ENCODE measurements around the gene PYM1. TPM values are rescaled to one million over a fixed set of nuclear protein-coding genes. Genes with fewer than 3 reads are reported as not detected.

Gene PYM1
- total RNA-seq, 3 donors from 2014 or later (not counting 1 experiment from before 2014, with no cell fraction given) = 18.5 to 21.2 (median 19.1) TPM

GRCh38 chr12:55861396-55861795 lies 66.3 kb downstream of the PYM1 start:
- H3K36me3 Mint-ChIP-seq = no peaks in the 10 kb centered on the region
- H3K4me1 ChIP-seq (ENCODE audit: control insufficient read depth, insufficient read depth, low read length) = no peaks in the 10 kb centered on the region
- H3K9me3 Mint-ChIP-seq = no peaks in the 10 kb centered on the region
- peaks cover 3% of the 10 kb centered on the region for H3K9me3 ChIP-seq (ENCODE audit: control insufficient read depth, insufficient read depth, low read length)
- H3K27ac ChIP-seq (ENCODE audit: low read length) = no peak overlapping the region
- DNase-seq = no peak
- no peak for TF ChIP-seq CTCF (IDR thresholded peaks at IDR 0.05)
- H3K27me3 Mint-ChIP-seq (ENCODE audit: low read depth in 2 of 2) = no peaks in the 10 kb centered on the region
- H3K4me1 Mint-ChIP-seq = no peaks in the 10 kb centered on the region
- no peaks in the 10 kb centered on the region for H3K36me3 ChIP-seq (ENCODE audit: control insufficient read depth, insufficient read depth, low read length)
- 90% methylated on average over 8 of the region's 8 CpGs for WGBS (ENCODE audit: insufficient coverage)
- no peaks in the 10 kb centered on the region for H3K27me3 ChIP-seq (ENCODE audit: control insufficient read depth, insufficient read depth, low read length)
- no peak overlapping the region for H3K27ac Mint-ChIP-seq
- no peak overlapping the region for H3K4me3 Mint-ChIP-seq
- intact Hi-C loops (cut with micrococcal nuclease) = no loop called here
- ATAC-seq = no peak
- no peak overlapping the region for H3K4me3 ChIP-seq (ENCODE audit: low read length)

GRCh38 chr12:55852740-55853139 lies 75.0 kb downstream of the PYM1 start:
- Mint-ChIP-seq H3K4me1 (no peaks in the 10 kb centered on the region), H3K4me3 (no peak overlapping the region), H3K36me3 (no peaks in the 10 kb centered on the region), H3K9me3 (no peaks in the 10 kb centered on the region), H3K27me3 (ENCODE audit: low read depth in 2 of 2) (peaks cover 14 to 17% of the 10 kb centered on the region in 2 donors), H3K27ac (no peak overlapping the region)
- H3K4me1 ChIP-seq (ENCODE audit: control insufficient read depth, insufficient read depth, low read length) = no peaks in the 10 kb centered on the region
- ATAC-seq = no peak
- no CpG with 5 or more reads among the region's 1 CpG for WGBS (ENCODE audit: insufficient coverage)
- H3K4me3 ChIP-seq (ENCODE audit: low read length) = no peak overlapping the region
- no peaks in the 10 kb centered on the region for H3K9me3 ChIP-seq (ENCODE audit: control insufficient read depth, insufficient read depth, low read length)
- no peak for TF ChIP-seq CTCF (IDR thresholded peaks at IDR 0.05)
- intact Hi-C loops (cut with micrococcal nuclease) = no loop called here
- H3K36me3 ChIP-seq (ENCODE audit: control insufficient read depth, insufficient read depth, low read length) = no peaks in the 10 kb centered on the region
- no peak overlapping the region for H3K27ac ChIP-seq (ENCODE audit: low read length)
- no peaks in the 10 kb centered on the region for H3K27me3 ChIP-seq (ENCODE audit: control insufficient read depth, insufficient read depth, low read length)
- no peak for DNase-seq

Other genes with a start within 250 kb of the PYM1 start
- gene ITGA7, start 220.0 kb downstream of the PYM1 start, total RNA-seq = 1 to 10 TPM; 2.8 to 4.6 (median 4.3) TPM
- gene BLOC1S1, start 211.8 kb downstream of the PYM1 start, total RNA-seq = 10 to 100 TPM; 75.8 to 83.7 (median 81.0) TPM
- 10 to 100 TPM in 2 of 3 donors, 1 to 10 TPM in 1; 9.6 to 19.0 (median 10.1) TPM for gene RDH5, start 207.5 kb downstream of the PYM1 start, total RNA-seq
- 100 to 1,000 TPM; 296 to 441 (median 319) TPM for gene CD63, start 198.9 kb downstream of the PYM1 start, total RNA-seq
- gene GDF11, start 184.8 kb downstream of the PYM1 start, total RNA-seq = 10 to 100 TPM in 2 of 3 donors, 1 to 10 TPM in 1; 9.2 to 12.1 (median 10.2) TPM
- gene SARNP, start 110.2 kb downstream of the PYM1 start, total RNA-seq = 10 to 100 TPM; 50.5 to 57.0 (median 51.2) TPM
- 10 to 100 TPM; 21.3 to 36.3 (median 23.1) TPM for gene ORMDL2, start 109.9 kb downstream of the PYM1 start, total RNA-seq
- 10 to 100 TPM; 27.7 to 37.3 (median 34.4) TPM for gene DNAJC14, start 98.3 kb downstream of the PYM1 start, total RNA-seq
- under 1 TPM in 2 of 3 donors, not detected in 1; 0.45 to 0.88 TPM for gene MMP19, start 85.0 kb downstream of the PYM1 start, total RNA-seq
- 100 to 1,000 TPM; 137 to 145 (median 142) TPM for gene DGKA, start 3.3 kb upstream of the PYM1 start, total RNA-seq
- under 1 TPM in 1 of 3 donors, not detected in 2; 0.35 TPM for gene PMEL, start 38.1 kb upstream of the PYM1 start, total RNA-seq
- 10 to 100 TPM; 19.5 to 27.3 (median 27.3) TPM for gene CDK2, start 38.9 kb upstream of the PYM1 start, total RNA-seq
- 10 to 100 TPM; 69.4 to 80.0 (median 78.2) TPM for gene RAB5B, start 46.2 kb upstream of the PYM1 start, total RNA-seq
- gene SUOX, start 69.4 kb upstream of the PYM1 start, total RNA-seq = 10 to 100 TPM; 11.0 to 15.9 (median 14.6) TPM
- gene IKZF4, start 93.1 kb upstream of the PYM1 start, total RNA-seq = 1 to 10 TPM; 4.4 to 5.5 (median 5.5) TPM
- gene RPS26, start 114.0 kb upstream of the PYM1 start, total RNA-seq = 10 to 100 TPM; 29.5 to 50.3 (median 35.5) TPM
- under 1 TPM in 2 of 3 donors, not detected in 1; 0.26 to 0.66 TPM for gene ERBB3, start 152.3 kb upstream of the PYM1 start, total RNA-seq
- 10 to 100 TPM; 78.5 to 86.4 (median 79.7) TPM for gene PA2G4, start 176.7 kb upstream of the PYM1 start, total RNA-seq
- 1,000 to 10,000 TPM; 2,342 to 3,083 (median 3,009) TPM for gene RPL41, start 188.7 kb upstream of the PYM1 start, total RNA-seq
- gene ZC3H10, start 190.4 kb upstream of the PYM1 start, total RNA-seq = 10 to 100 TPM; 12.0 to 24.3 (median 16.2) TPM
- 100 to 1,000 TPM; 198 to 215 (median 199) TPM for gene ESYT1, start 200.4 kb upstream of the PYM1 start, total RNA-seq
- gene MYL6B, start 224.7 kb upstream of the PYM1 start, total RNA-seq = 1 to 10 TPM; 6.7 to 8.9 (median 7.4) TPM
- 1,000 to 10,000 TPM in 2 of 3 donors, 100 to 1,000 TPM in 1; 881 to 1,204 (median 1,015) TPM for gene MYL6, start 230.5 kb upstream of the PYM1 start, total RNA-seq